ENCODE data around the gene GPR35.

Gene GPR35

DNA sequence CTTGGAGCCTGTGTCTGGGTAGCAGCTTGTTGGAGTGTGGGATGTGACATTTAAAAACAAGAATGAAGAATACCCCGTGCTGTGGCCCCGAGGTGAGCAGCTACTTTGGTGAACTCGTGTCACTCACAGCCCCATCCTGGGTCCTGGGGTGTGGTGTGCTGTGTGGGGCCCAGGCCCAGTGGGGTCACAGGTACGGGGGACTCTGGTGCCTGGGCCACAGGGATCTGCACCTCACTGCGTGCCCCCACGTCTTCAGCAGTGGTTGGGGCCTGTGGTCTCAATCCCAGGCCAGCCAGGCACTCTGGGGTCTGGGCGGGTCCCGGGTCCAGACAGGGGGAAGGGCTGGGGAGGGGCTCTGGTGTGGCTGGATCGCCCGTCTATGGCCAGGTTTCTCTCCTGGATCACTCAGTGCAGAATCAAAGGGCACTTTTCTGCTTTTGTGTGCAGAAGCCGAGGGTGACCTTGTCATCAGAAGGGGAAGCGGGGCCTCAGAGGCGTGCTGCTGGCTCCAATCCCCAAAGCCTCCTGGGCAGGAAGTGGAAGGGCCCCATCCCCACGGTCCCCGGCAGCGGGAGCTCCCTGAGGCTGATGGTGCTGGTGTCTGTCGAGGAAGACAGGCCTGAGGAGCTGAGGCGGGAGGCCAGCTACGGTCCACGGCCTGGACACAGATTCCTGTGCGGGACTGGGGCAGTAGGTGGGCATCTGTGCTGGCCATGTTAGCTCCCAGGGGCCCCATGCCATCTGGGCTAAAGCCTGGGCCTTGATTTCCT lies 1.4 kb downstream of the GPR35 start:
- no peak for DNase-seq

DNA sequence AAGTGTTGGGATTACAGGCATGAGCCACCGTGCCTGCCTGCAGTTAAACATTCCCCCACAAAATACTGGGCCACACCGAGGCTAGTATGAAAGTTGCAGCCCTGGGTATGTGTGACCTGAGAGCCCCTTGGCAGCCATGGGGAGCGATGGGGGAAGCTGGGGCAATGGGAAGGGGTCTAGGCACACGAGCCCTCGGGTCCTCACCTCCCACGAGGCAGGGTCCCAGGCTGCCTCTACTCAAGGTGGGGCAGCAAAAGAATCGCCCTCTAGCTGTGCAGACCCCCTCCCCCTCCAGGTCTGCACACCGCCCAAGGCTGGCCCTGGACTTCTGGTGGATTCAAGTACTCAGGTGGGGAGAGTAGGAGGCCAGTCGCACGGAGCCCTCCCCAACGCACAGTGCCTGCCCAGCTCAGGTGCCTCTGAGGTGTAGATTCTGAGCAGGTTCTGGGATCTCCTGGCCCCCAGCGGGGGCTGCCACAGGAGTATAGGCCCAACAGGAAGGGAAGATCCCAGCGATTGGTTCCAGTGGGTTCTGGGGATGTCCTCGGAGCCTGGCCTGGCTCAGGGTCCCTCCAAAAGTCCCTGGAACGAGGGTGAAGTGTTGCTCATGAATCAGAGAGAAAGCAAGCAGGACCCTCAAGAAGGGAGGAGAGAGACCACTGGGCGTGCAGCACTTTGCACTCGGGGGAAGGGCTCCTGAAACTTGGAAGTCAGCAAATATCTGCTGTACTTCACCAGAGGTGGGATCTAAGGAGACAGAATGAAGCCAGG lies 2.6 kb downstream of the GPR35 start:
- DNase-seq = no peak

DNA sequence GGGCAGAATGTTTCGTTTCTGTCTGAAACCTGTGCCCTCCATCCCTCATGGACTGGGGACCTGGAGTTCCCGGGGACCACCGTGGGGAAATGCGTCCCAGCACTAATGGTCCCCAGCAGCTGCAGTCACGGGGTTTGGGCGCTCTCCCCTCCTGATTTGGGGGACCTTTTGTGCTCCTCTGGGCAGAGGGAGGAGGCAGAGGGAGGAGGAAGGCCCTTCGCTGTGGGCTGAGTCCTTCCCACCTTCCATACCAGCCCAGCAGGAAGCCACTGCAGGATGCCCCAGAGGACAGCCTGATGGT lies 3.2 kb downstream of the GPR35 start:
- no peak for DNase-seq

DNA sequence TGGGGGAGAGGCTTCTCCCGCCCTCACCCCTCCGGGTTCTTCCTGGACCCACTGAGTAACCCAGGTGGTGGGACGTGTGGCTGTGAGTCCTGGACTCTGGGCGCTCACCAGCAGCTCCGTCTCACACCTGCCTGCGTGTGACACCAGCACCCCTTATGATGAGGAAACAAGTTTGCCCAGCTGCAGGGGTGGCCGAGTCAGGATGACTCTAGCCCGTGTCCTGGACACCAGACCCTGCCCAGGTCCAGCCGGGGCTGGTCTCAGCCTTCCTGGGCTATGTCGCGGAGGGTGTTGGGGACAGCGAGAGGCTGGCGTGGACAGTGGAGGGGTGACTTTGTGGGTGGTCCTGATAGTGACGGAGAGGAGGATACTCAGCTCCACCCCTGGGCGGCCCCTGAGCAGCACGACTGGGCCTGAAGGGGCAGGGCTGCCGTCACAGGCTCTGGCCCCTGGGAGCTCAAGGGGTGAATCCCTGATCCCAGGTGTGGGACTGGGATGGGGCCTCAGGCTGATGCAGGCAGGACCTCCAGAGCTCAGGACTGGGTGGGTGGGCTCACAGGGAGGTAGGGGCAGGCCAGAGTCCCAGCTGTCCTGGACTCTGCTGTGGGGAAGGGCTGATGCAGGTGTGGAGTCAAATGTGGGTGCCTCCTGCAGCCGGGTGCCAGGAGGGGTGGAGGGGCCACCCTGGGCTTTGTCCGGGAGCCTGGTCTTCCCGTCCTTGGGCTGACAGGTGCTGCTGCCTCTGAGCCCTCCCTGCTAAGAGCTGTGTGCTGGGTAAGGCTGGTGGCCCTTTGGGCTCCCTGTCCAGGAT lies 3.7 kb downstream of the GPR35 start:
- no peak for DNase-seq

DNA sequence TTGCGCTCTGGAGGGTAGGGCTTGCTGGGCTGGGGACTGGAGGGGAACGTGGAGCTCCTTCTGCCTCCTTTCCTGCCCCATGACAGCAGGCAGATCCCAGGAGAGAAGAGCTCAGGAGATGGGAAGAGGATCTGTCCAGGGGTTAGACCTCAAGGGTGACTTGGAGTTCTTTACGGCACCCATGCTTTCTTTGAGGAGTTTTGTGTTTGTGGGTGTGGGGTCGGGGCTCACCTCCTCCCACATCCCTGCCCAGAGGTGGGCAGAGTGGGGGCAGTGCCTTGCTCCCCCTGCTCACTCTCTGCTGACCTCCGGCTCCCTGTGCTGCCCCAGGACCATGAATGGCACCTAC lies 4.3 kb downstream of the GPR35 start:
- no peak for DNase-seq

DNA sequence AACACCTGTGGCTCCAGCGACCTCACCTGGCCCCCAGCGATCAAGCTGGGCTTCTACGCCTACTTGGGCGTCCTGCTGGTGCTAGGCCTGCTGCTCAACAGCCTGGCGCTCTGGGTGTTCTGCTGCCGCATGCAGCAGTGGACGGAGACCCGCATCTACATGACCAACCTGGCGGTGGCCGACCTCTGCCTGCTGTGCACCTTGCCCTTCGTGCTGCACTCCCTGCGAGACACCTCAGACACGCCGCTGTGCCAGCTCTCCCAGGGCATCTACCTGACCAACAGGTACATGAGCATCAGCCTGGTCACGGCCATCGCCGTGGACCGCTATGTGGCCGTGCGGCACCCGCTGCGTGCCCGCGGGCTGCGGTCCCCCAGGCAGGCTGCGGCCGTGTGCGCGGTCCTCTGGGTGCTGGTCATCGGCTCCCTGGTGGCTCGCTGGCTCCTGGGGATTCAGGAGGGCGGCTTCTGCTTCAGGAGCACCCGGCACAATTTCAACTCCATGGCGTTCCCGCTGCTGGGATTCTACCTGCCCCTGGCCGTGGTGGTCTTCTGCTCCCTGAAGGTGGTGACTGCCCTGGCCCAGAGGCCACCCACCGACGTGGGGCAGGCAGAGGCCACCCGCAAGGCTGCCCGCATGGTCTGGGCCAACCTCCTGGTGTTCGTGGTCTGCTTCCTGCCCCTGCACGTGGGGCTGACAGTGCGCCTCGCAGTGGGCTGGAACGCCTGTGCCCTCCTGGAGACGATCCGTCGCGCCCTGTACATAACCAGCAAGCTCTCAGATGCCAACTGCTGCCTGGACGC lies 4.9 kb downstream of the GPR35 start:
- DNase-seq = no peak

DNA sequence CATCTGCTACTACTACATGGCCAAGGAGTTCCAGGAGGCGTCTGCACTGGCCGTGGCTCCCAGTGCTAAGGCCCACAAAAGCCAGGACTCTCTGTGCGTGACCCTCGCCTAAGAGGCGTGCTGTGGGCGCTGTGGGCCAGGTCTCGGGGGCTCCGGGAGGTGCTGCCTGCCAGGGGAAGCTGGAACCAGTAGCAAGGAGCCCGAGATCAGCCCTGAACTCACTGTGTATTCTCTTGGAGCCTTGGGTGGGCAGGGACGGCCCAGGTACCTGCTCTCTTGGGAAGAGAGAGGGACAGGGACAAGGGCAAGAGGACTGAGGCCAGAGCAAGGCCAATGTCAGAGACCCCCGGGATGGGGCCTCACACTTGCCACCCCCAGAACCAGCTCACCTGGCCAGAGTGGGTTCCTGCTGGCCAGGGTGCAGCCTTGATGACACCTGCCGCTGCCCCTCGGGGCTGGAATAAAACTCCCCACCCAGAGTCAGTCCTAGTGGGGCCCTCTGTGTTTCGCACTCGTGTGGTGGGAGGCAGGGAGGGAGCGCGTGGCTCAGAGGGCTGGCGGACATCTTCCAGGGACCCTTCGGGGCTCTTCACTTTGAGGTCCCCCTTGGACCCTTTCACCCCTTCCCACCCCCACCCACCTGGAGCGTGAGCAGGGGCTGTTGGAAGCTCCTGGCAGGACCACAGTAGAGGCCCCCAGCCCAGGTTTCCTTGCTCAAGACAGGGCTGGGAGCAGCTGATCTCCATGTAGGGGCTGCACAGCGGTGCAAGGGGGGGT lies 5.7 kb downstream of the GPR35 start:
- no peak for DNase-seq

DNA sequence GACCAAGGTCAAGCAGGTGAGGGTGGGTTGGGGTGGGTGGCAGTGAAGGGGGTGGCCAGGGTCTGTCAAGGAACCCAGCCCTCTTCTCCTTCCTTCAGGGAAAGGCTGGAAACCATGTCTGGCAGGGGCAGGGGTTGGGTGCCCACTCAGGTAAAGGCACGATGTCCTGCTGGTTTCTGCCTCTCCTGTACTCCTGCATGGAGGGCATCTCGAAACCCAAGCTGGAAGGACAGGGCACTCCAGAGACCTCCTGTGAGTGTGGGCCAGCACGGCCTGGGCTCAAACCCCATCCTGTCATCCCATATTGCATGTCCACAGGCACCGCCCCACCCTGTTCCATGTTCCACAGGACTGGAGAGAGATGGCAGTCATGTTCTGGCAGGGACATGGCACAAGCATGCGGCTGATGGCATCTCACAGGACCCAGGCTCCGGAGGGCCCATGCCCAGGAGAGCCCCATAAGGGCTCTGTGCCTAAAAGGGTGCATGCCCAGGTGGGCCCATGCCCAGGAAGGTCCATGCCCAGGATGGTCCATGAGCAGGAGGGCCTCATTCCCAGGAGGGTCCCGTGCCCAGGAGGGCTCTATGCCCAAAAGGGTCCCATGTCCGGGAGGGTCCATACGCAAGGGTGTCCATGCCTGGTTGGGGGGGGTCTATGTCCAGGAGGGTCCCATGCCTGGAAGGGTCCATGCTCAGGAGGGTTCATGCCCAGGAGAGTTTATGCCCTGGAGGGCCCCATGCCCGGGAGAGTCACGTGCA lies 6.4 kb downstream of the GPR35 start:
- no peak for DNase-seq

DNA sequence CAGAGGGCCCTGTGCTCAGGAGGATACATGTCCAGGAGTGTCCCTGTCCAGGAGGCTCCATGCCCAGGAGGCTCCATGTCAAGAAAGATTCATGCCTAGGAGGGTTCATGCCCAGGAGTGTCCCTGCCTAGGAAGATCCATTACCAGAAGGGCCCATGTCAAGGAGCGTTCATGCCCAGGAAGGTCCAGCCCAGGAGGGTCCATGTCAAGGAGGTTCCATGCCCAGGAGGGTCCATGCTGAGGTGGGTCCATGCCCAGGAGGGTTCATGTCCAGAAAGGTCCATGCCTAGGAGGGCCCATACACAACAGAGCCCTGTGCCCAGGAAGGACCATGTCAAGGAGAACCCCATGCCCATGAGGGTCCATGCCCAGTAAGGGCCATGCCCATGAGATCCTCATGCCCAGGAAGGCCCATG lies 7.0 kb downstream of the GPR35 start:
- no peak for DNase-seq

DNA sequence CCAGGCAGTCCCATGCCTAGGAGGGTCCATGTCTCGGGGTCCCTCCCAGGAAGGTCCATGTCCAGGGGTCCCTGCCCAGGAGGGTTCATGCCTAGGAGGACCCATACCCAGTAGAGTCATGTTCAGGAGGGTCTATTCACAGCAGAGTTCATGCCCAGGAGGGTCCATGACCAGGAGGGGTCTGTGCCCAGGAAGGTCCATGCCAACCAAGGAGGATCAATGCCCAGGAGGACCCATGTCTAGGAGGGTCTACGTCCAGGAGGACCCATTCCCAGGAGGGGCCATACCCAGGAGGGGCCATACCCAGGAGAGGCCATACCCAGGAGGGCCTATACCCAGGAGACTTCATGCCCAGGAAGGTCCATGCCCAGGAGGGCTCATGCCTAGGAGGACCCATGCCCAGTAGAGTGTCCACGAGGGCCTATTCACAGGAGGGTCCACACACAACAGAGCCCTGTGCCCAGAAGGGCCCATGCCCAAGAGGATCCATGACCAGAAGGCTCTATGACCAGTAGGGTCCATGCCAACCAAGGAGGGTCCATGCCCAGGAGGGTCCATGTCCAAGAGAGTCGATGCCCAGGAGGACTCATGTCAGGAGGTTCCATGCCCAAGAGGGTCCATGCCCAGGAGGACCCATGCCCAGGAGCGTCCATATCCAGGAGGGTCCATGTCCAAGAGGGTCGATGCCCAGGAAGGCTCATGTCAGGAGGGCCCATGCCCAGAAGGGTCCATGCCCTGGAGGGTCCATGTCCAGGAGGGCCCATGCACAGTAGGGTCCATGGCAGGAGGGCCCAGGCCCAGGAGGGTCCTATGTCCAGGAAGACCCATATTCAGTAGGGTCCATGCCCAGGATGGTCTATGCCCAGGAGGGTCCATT lies 10.1 kb downstream of the GPR35 start:
- DNase-seq = no peak

DNA sequence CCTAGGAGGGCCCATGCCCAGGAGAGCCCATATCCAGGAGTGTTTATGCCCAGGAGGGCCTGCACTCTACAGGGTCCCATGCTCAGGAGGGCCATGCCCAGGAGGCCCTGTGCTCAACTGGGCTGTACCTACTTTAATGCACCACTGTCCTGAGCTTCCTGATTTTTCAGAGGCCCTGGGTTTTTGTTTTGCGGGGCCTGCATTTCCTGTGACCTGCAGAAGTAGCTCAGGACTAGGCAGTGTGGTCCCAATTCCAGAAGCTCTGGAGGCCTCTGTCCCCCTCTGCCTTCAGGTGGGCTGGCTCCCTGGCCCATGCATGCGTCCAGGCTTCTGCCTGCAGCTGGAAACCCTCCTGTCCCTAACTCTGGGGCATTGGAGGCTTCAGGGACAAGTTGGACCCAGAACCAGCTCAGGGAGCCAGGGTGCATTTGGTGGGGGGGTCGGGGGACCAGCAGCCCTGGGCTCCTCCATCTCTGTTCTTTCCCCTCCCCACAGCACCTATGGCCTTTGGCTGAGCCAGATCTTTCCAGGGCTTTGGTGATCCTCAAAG lies 10.8 kb downstream of the GPR35 start:
- no peak for DNase-seq

DNA sequence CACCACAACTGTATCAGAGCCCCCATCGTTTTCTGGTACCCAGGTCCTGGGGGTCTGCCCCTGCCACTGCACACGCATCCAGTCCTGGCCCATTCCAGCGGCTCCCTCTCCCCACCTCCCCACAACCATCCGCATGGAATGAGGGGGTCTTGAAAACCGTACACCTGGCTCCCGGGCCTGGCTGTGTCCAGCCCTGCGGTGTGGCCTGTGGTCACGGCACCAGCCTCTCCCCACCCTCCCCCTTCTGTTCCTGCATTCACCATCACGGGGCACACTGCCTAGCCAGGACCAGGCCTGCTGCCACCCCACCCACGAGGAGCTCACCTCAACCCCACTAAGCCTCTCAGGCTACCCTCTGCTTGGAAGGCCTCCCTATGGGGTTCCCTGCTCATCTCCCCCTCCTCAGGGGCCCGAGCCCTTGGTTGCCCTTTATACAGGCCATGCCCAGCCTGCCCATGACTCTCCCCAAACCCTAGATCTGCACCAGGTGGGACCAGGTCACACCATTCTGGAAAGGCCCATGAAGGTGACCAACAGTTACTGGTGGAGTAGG lies 11.4 kb downstream of the GPR35 start:
- no peak for DNase-seq

DNA sequence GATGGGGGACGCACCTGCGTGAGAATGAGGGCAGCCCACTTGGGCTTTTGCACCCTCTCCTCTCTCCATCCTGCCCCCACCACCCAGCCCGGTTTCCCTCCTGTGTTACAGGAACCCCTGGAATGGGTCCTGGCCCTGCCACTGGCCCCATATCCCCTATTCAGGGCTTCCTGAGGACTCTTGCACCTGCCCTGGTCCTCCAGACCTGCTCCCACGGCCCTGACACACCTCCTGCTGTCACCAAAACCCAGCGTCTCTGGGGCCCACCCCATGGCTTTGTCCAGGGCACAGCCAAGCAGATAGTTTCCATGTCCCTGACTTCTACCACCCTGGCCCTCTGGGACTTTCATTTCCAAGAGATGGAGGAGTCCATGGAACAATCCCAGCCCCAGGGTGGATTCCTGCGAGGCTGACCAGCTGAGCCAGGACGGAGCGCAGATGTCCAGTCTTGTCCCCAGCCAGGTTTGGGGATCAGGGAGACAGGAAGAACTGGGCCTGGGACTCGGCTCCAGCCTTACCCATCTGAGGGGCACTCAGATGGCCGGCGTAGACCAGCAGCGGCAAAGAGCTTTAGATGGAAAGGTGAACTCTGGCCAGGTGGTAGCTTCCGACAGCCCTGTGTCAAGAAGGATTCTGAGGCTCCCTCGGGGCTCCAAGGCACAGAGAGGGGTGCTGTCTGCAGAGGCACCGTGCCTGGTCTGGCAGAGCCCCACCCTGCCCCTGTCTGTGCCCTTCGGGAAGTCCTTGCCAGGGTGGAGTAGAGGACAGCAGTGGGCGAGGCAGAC lies 12.0 kb downstream of the GPR35 start:
- no peak for DNase-seq

DNA sequence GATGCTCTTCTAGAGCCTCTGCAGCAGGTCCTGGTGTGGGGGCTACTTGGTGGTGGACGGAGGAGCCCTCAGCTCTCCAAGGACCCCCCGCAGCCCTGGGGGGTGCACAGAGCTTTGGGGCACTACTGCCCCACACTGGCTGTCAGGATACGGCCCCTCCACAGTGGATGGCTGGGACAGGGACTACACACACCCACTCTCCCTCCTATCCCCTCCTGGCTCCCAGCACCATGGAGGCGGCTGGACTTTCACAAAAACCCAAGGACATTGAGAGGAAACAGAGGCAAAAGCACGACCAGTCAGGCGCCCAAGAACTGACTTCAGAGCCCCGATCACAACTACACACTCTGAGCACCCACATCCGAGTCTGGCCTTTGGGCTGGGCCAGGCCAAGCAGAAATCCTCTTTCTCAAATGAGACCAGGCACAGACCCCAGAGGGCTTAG lies 12.6 kb downstream of the GPR35 start:
- DNase-seq = no peak

DNA sequence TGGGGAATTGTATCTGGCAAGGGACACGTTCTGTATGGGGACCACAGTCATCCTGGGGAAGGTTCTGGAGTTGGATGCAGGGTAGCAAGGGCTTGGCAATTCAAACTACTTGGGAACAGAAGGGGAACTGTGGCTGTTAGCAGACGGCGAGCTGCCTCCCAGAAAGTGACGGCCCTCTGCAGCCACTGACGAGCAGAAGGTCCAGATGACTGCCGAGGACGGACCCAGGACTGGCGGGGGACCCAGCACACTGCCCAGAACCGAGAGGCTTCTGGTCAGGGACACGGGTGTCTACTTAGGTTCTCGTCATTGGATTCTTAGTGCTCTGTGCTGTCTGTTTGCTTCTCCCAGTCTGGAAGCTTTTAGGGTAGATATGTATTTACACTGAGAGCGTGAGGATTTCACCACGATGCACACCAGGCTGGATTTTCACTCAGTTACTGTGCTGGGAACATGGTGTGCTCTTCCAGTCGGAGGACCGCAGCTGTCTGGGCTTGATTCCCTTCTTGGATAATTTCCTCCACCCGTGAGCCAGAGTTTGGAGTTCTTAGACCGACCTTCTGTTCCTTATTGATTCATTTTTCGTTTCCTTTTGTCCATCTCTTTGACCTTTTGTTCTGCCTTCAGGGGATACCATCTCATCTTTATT lies 13.4 kb downstream of the GPR35 start:
- DNase-seq = no peak

DNA sequence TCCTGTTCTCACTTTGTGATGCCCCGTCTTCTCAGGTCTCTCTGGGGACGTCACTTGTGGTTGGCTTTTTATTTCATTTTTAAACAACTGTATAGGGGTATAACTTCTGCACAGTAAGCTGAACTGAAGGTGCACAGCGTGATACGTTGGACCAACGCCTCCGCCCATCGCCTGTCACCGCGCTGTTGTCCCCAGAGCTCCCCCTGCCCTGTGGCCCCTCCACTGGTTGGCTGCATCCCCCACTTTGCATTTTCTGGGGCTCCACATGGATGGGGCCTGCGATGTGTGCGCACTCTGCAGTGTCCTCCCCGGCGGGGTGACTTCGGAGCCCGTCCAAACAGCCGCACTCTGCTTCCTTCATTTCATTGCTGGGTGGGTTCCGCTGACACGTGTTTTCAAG lies 14.3 kb downstream of the GPR35 start:
- DNase-seq = no peak

DNA sequence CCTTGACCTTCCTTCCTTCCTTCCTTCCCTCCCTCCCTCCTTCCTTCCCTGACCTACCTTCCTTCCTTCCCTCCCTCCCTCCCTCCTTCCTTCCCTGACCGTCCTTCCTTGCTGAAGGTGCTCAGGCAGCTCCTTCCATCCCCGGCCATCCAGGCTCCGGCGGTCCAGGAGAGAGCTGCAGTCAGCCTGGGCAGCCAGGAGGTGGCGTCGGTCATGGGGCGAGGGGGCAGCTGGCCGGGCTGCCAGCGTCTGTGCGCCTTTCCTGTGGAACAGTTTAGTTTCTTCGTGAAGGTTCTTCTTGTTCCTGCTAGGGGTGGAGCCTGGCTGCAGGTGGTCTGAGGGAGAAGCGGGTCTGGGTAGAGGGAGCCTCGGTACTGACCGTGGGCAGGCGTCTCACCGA lies 15.7 kb downstream of the GPR35 start:
- DNase-seq = no peak

DNA sequence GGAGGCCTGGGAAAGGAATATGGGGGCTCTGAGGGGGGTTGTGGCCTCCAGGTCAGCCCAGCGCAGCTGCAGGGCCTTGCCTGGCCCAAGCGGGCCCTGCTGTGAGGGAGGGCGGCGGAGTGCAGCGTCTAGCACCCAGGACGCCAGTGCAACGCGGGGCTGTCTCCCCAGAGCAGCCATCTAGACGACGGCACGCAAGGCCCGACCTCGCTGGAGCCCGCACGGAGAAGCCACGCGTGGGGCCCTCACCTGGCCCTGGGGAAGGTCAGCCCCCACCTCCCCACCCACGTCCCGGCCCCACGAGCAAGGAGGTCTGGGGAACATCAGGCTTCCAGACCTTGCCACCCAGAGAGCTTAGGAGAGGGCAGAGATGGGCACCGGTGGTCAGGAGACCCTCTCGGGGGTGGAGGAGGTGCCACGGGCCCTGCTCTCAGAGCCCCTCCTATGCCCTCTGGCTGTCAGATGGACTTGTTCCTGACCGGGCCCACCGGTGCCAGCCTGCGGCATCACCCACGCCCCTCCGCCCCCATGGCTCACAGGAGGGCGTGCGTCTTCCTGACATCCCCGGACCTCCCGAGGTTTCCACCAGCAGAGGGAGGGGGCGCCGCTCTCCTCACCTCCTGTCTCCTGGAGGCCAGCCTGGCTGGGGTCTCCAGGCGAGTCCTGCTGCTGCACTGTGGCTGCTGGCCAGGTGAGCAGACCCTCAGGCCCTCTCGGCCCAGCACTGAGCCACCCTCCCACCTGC lies 17.0 kb downstream of the GPR35 start:
- DNase-seq = no peak

Measured in NK-92 treated with Interleukin-12 subunit alpha and Interleukin-12 subunit beta, amount 100 ng/mL, for 24 hours (cell line).